ENCODE results near the gene ZNRF1.

Gene ZNRF1

DNA sequence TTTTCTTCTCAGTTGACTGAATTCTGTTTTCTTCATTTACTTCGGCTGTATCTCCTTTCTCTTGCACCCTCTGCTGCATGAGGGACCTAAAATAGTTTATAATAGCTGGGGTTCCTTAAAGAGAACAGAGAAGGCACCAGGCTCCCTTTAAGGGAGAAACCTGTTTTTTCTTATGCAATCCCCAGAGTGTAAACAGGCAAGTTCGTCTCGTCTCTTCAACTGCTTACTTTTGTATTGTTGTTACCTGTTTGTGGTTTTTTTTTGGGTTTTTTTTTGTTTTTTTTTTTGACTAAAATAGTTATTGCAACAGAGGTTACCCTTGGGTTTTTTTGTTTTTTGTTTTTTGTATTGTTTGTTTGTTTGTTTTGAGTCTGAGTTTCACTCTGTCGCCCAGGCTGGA lies 121.4 kb downstream of the ZNRF1 start:
- TF ChIP-seq, protein P1, sequence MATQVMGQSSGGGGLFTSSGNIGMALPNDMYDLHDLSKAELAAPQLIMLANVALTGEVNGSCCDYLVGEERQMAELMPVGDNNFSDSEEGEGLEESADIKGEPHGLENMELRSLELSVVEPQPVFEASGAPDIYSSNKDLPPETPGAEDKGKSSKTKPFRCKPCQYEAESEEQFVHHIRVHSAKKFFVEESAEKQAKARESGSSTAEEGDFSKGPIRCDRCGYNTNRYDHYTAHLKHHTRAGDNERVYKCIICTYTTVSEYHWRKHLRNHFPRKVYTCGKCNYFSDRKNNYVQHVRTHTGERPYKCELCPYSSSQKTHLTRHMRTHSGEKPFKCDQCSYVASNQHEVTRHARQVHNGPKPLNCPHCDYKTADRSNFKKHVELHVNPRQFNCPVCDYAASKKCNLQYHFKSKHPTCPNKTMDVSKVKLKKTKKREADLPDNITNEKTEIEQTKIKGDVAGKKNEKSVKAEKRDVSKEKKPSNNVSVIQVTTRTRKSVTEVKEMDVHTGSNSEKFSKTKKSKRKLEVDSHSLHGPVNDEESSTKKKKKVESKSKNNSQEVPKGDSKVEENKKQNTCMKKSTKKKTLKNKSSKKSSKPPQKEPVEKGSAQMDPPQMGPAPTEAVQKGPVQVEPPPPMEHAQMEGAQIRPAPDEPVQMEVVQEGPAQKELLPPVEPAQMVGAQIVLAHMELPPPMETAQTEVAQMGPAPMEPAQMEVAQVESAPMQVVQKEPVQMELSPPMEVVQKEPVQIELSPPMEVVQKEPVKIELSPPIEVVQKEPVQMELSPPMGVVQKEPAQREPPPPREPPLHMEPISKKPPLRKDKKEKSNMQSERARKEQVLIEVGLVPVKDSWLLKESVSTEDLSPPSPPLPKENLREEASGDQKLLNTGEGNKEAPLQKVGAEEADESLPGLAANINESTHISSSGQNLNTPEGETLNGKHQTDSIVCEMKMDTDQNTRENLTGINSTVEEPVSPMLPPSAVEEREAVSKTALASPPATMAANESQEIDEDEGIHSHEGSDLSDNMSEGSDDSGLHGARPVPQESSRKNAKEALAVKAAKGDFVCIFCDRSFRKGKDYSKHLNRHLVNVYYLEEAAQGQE (IDR thresholded peaks at IDR 0.05; ENCODE audit: low read depth): no peak
- TF ChIP-seq NFIC (IDR thresholded peaks at IDR 0.05) (no peak), CEBPB (IDR thresholded peaks at IDR 0.05) (no peak), EP300 (IDR thresholded peaks at IDR 0.05; ENCODE audit: borderline replicate concordance) (no peak), CREB1 (IDR thresholded peaks at IDR 0.05; ENCODE audit: low read depth) (no peak), RAD21 (IDR thresholded peaks at IDR 0.05; ENCODE audit: low read depth) (no peak)
- TF ChIP-seq, protein P2, sequence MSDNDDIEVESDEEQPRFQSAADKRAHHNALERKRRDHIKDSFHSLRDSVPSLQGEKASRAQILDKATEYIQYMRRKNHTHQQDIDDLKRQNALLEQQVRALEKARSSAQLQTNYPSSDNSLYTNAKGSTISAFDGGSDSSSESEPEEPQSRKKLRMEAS (IDR thresholded peaks at IDR 0.05): no peak

DNA sequence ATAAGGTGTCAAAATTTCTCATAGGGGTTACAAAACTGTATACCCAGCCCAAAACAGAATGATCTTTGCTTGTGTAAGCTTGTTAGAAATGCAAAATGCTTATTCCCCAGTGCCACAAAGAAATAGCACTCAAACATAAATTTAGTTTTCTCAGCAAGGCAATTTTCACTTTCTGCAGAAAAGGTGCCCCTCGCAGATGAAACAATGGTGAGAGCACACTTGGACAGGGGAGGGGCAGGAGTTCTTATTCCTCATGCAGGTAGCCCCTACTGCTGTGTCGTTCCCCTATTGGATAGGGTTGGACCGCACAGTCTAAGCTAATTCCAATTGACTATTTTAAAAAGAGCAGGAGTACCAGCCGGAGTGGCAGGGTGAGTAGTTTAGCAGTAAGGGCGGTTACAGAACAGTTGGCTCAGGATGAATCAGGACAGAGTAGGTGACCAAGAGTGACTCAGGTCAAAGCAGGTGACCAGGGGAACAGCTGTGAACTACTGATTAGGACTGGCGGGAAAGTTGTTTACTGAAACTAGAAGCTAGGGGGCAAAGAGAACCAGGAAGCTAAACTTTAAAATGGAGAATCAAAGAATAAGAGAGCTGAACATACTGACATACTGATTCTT lies 123.2 kb downstream of the ZNRF1 start:
- no peak for TF ChIP-seq TAF1 (IDR thresholded peaks at IDR 0.05; ENCODE audit: low read depth)
- TF ChIP-seq, protein P3, sequence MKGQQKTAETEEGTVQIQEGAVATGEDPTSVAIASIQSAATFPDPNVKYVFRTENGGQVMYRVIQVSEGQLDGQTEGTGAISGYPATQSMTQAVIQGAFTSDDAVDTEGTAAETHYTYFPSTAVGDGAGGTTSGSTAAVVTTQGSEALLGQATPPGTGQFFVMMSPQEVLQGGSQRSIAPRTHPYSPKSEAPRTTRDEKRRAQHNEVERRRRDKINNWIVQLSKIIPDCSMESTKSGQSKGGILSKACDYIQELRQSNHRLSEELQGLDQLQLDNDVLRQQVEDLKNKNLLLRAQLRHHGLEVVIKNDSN (IDR thresholded peaks at IDR 0.05): peak; percentile 28; the same call in 1 of the 2 replicates
- no peak for TF ChIP-seq EP300 (IDR thresholded peaks at IDR 0.05; ENCODE audit: borderline replicate concordance)
- no peak for TF ChIP-seq EGR1 (IDR thresholded peaks at IDR 0.05)
- TF ChIP-seq NFIC (IDR thresholded peaks at IDR 0.05): no peak
- no peak for TF ChIP-seq RAD21 (IDR thresholded peaks at IDR 0.05; ENCODE audit: low read depth)
- TF ChIP-seq FOXM1 (IDR thresholded peaks at IDR 0.05; ENCODE audit: borderline replicate concordance, low read depth): no peak

DNA sequence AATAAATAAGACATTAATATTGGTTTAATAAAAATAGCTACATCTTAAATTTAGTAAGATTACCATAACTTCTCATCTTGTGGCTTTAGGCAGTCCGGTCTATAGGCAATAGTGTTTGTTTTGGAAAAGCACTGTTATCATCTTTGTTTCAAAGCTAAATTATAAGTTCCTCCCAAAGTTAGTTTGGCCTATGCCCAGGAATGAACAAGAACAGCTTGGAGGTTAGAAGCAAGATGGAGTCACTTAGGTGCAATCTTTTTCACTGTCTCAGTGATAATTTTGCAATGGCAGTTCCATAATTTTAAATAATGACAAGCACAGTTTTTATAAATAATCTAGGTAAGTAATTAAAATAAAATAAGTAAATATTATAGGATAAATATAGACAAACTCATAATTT lies 123.8 kb downstream of the ZNRF1 start:
- TF ChIP-seq TCF12 (IDR thresholded peaks at IDR 0.05; ENCODE audit: low read depth) (no peak), TEAD4 (IDR thresholded peaks at IDR 0.05) (no peak), CEBPB (IDR thresholded peaks at IDR 0.05) (no peak), EGR1 (IDR thresholded peaks at IDR 0.05) (no peak), CREB1 (IDR thresholded peaks at IDR 0.05; ENCODE audit: low read depth) (no peak), NFIC (IDR thresholded peaks at IDR 0.05) (no peak), EP300 (IDR thresholded peaks at IDR 0.05; ENCODE audit: borderline replicate concordance) (no peak), RAD21 (IDR thresholded peaks at IDR 0.05; ENCODE audit: low read depth) (no peak), TAF1 (IDR thresholded peaks at IDR 0.05; ENCODE audit: low read depth) (no peak), FOXM1 (IDR thresholded peaks at IDR 0.05; ENCODE audit: borderline replicate concordance, low read depth) (no peak), YY1 (IDR thresholded peaks at IDR 0.05; ENCODE audit: low read depth) (no peak), ZBTB7A (IDR thresholded peaks at IDR 0.05; ENCODE audit: low read depth) (no peak)
- TF ChIP-seq, protein P2 (IDR thresholded peaks at IDR 0.05): no peak
- TF ChIP-seq, protein P1 (IDR thresholded peaks at IDR 0.05; ENCODE audit: low read depth): no peak
- TF ChIP-seq, protein P3 (IDR thresholded peaks at IDR 0.05): no peak

DNA sequence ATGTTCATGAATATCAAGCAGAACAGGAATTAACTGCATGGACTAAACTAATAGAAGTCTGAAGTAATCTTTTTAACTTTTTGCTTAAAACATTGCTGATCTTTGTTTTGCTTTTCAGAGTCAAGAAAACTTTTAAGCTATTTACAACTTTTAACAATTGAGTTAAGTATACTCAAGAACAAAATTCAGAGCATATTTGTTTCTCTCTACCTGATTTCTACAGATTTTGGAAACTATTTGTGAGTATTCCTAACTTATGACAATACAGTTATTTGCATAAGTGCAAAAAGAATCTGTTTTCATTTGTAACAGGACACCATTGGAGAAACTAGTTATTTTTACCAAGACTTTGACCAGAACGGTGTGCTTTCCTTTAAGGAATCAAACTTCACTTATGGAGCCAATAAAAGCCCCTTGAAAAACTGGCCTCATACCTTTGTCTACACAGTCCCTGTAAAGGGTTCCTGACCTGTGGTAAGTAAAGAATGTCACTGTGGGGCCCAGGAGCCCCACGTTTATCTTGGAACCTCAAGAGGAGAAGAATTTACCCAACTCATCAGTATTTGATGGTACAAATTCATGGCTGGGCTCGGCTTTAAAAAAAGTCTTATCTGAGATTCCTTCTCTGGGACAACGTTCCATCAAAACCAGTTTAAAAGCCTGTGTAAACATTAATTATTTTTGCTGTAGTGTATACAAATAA lies 129.0 kb downstream of the ZNRF1 start:
- TF ChIP-seq EP300 (IDR thresholded peaks at IDR 0.05; ENCODE audit: borderline replicate concordance): no peak
- no peak for TF ChIP-seq TCF12 (IDR thresholded peaks at IDR 0.05; ENCODE audit: low read depth)
- TF ChIP-seq NFIC (IDR thresholded peaks at IDR 0.05): no peak
- TF ChIP-seq EGR1 (IDR thresholded peaks at IDR 0.05): no peak
- no peak for TF ChIP-seq YY1 (IDR thresholded peaks at IDR 0.05; ENCODE audit: low read depth)
- TF ChIP-seq RAD21 (IDR thresholded peaks at IDR 0.05; ENCODE audit: low read depth): no peak
- TF ChIP-seq, protein P1 (IDR thresholded peaks at IDR 0.05; ENCODE audit: low read depth): no peak
- TF ChIP-seq TAF1 (IDR thresholded peaks at IDR 0.05; ENCODE audit: low read depth): no peak
- no peak for TF ChIP-seq FOXM1 (IDR thresholded peaks at IDR 0.05; ENCODE audit: borderline replicate concordance, low read depth)
- no peak for TF ChIP-seq ZBTB7A (IDR thresholded peaks at IDR 0.05; ENCODE audit: low read depth)
- TF ChIP-seq CEBPB (IDR thresholded peaks at IDR 0.05): no peak
- TF ChIP-seq, protein P2 (IDR thresholded peaks at IDR 0.05): no peak
- TF ChIP-seq, protein P3 (IDR thresholded peaks at IDR 0.05): no peak
- no peak for TF ChIP-seq CREB1 (IDR thresholded peaks at IDR 0.05; ENCODE audit: low read depth)
- no peak for TF ChIP-seq TEAD4 (IDR thresholded peaks at IDR 0.05)

Measured in Ishikawa (cell line).